Pancreas (tissue), 10 donors: ENCODE data around the gene PCNT. TPM values are rescaled to one million over a fixed set of nuclear protein-coding genes. Genes with fewer than 3 reads are reported as not detected.
A peak's percentile ranks its signal among the peaks of the same experiment; 100 is the strongest.
"Not testable (repeated sequence)": the region's sequence is repeated elsewhere in the genome, so short reads cannot be mapped to it uniquely, and the experiment has no call there.

ENCODE experiments used
- ATAC-seq, 4 donors: fragments of 200-7000 bp; cut with Tn5 transposase; one replicate each; pipeline versions ENCODE4 v1.8.0 to v1.9.1; 2020; ENCODE audit warnings: mild to moderate bottlenecking in 4 of 4, moderate library complexity in 4 of 4
- DNase-seq, 6 donors: peaks; one replicate each; pipeline ENCODE4 v3.0.0-alpha.2; 2020
- FAIRE-seq: peaks from 2 replicates; lab custom pipeline; 2012; peaks lifted over from hg19 to GRCh38; lab: Jason Lieb, UNC
- H3K27ac ChIP-seq, 4 donors: fragments of 200-600 bp; sonication (generic); 1 replicate in 3 of 4; 2 replicates in 1 of 4; pipeline versions ENCODE4 v1.5.0 to v1.8.0; 2020
- H3K27me3 ChIP-seq, 4 donors: fragments of 200-600 bp; one replicate each; pipeline ENCODE4 v1.8.0; 2021
- H3K36me3 ChIP-seq, 3 donors: fragments of 200-600 bp; sonication (generic) in 1 of 3; one replicate each; pipeline versions ENCODE4 v1.5.0 to v1.8.0; 2020 to 2021
- H3K4me1 ChIP-seq, 3 donors: fragments of 200-600 bp; one replicate each; pipeline ENCODE4 v1.8.0; 2021
- H3K4me3 ChIP-seq, 4 donors: fragments of 200-600 bp; sonication (generic) in 2 of 4; one replicate each; pipeline versions ENCODE4 v1.5.0 to v1.8.0; 2020 to 2021
- H3K9me3 ChIP-seq, 4 donors: fragments of 200-600 bp; one replicate each; pipeline ENCODE4 v1.8.0; 2021
- CTCF ChIP-seq, 4 donors: fragments of 200-600 bp; sonication (generic) in 3 of 4; IDR thresholded peaks; one replicate each; pipeline versions ENCODE4 v1.5.0 to v1.8.0; 2021; ENCODE audit warnings: antibody characterized with exemption in 4 of 4
- WGBS, 2 donors: extraction: QIAGEN DNeasy Blood & Tissue Kit; methylation state at CpG; one replicate each; pipeline ENCODE4 v1.1.7; 2013; 5-methylcytosine and 5-hydroxymethylcytosine counted together
- intact Hi-C, 3 donors: fragments of 100-400 bp; cut with DNase I; formaldehyde crosslinking; loops; one replicate each; pipeline versions ENCODE4 v1.11.1 to v1.14.2; 2022
- polyA plus RNA-seq, 2 donors: library from polyadenylated mRNA; stranded (reverse); fragments of 200-250 nt; gene quantifications; one replicate each; pipeline ENCODE4 v1.2.3, GENCODE V29; 2013
- total RNA-seq, 6 donors: library from RNA; stranded (reverse); fragmentation: NEBNext Ultra II Directional in 4 of 6; extraction: Animal tissue kit (Norgen Biotek cat#: 25700) in 4 of 6; gene quantifications; one replicate each; pipeline versions ENCODE4 v1.2.1 to v1.2.4, GENCODE V29; 2021 to 2023
- donor health status: healthy with polysubstance abuse.
- donor health status: DM: no; HTN: no; CAD: no; lungs with moderate emphysema.
- donor health status: DM: no; HTN: no; CAD: no.
- donor health status: control.
- donor health status: control.
- donor health status: Bipolar disorder and iron deficiency.
- donor health status: DM: yes; HTN: yes; CAD: no.
- donor health status: DM: no; HTN: no; CAD: no.
- donor health status: DM: no; HTN: no; CAD: no.
- donor health status: DM: yes; HTN: yes; CAD: no.

PCNT gene
- total and polyA plus RNA-seq, 8 donors = 8.1 to 15.5 (median 12.1) TPM

DNA sequence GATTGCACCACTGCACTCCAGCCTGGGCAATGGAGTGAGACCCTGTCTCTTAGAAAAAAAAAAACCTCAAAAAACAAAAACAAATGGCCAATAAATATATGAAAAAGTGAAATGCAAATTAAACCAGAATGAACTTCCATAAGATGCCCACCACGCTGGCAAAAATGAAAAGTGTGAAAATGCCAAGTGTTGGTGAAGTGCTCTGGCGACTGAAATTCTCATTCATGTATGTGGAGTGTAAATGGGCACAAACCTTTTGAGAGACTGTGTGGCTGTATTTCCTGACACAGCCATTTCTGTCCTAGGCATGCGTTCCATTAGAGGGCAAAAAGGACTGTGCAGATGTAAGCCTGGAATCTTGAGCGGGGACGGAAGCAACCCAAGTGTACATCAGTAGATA, 19.5 kb upstream of the PCNT start:
- 90 to 96% methylated on average over 5 of the region's 5 CpGs for WGBS, 2 donors
- FAIRE-seq (no peak), ATAC-seq (no peak), DNase-seq (no peak)
- Histone ChIP-seq H3K9me3 (no peaks in the 10 kb centered on the region), H3K27me3 (no peaks in the 10 kb centered on the region), H3K4me3 (no peak overlapping the region), H3K4me1 (no peaks in the 10 kb centered on the region), H3K36me3 (no peaks in the 10 kb centered on the region), H3K27ac (no peak overlapping the region)
- intact Hi-C loops = no loop called here
- no peak for TF ChIP-seq CTCF (IDR thresholded peaks at IDR 0.05)

DNA sequence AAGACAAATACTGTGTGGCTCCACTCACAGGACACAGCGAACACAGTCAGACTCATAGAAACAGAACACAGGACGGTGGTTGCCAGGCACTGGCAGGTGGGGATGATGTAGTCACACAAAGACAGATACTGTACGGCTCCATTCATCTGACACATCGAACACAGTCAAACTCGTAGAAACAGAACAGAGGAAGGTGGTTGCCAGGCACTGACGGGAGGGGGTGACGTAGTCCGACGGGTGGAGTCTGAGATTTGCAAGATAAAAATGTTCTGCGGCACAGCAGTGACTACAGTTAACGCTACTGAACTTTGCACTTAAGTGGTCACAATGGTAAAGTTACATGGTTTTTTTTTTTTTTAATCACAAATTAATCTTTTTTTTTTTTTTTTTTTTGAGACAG, 19.0 kb upstream of the PCNT start:
- no peak overlapping the region for H3K27ac ChIP-seq
- H3K9me3 ChIP-seq = no peaks in the 10 kb centered on the region
- FAIRE-seq (no peak), ATAC-seq (peak in 3 of 4 donors; percentile 20 to 91 (median 84)), DNase-seq (no peak)
- H3K36me3 ChIP-seq = no peaks in the 10 kb centered on the region
- no peaks in the 10 kb centered on the region for H3K27me3 ChIP-seq
- WGBS, 2 donors = 92 to 94% methylated on average over 11 of the region's 11 CpGs
- intact Hi-C loops = no loop called here
- TF ChIP-seq CTCF (IDR thresholded peaks at IDR 0.05) = no peak
- H3K4me3 ChIP-seq = no peak overlapping the region
- H3K4me1 ChIP-seq = no peaks in the 10 kb centered on the region

DNA sequence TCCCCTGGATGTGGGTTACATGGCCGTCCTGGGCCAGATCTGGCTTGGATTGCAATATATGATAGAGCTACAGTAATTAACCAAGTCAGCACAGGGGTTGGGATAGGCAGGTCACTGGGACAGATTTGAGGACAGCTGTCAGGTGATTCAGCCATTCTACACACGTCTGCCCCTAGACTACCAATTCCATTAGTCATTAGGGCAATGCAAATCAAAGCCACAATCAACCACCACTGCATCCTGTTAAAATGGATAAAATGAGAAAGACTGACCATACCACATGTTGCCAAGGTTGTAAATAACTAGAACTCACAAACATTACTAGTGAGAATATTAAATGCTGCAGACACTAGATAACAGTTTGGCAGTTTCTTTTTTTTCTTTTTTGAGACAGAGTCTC, 16.3 kb upstream of the PCNT start:
- Histone ChIP-seq H3K4me3 (no peak overlapping the region), H3K27ac (no peak overlapping the region), H3K9me3 (no peaks in the 10 kb centered on the region), H3K4me1 (no peaks in the 10 kb centered on the region), H3K27me3 (no peaks in the 10 kb centered on the region), H3K36me3 (no peaks in the 10 kb centered on the region)
- intact Hi-C loops = no loop called here
- ATAC-seq = no peak
- 78 to 85% methylated on average over 2 of the region's 2 CpGs for WGBS, 2 donors
- no peak for FAIRE-seq
- no peak for DNase-seq
- no peak for TF ChIP-seq CTCF (IDR thresholded peaks at IDR 0.05)

DNA sequence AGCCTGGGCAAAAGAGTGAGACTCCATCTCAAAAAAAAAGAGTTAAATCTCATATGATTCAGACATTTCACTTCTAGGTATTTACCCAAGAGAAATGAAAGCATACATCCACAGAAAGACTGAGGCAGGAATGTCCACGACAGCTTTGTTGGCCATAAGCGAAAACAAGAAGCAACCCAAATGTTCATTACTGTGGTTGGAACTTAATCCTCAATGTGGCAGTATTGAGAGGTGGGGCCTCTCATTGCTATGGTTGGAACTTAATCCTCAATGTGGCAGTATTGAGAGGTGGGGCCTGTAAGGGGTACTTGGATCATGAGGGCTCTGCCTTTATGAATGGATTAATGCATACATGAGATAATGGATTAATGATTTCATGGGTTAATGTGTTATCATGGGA, 15.5 kb upstream of the PCNT start:
- Histone ChIP-seq H3K4me3 (no peak overlapping the region), H3K4me1 (no peaks in the 10 kb centered on the region), H3K9me3 (no peaks in the 10 kb centered on the region), H3K27ac (no peak overlapping the region), H3K36me3 (no peaks in the 10 kb centered on the region), H3K27me3 (no peaks in the 10 kb centered on the region)
- intact Hi-C loops = no loop called here
- DNase-seq (no peak), ATAC-seq (no peak), FAIRE-seq (no peak)
- WGBS, 2 donors = 95 to 96% methylated on average over 2 of the region's 2 CpGs
- no peak for TF ChIP-seq CTCF (IDR thresholded peaks at IDR 0.05)

- FAIRE-seq, H3K4me1 ChIP-seq, H3K9me3 ChIP-seq, H3K27ac ChIP-seq, DNase-seq, intact Hi-C loops, H3K4me3 ChIP-seq, H3K27me3 ChIP-seq, H3K36me3 ChIP-seq, ATAC-seq: not testable (repeated sequence)
- 95 to 98% methylated on average over 8 of the region's 8 CpGs for WGBS, 2 donors
Measured at GRCh38 chr21:46310260-46310659, 13.7 kb upstream of the PCNT start.

GRCh38 chr21:46311568-46311967, 12.4 kb upstream of the PCNT start:
- FAIRE-seq = no peak
- no peaks in the 10 kb centered on the region for H3K36me3 ChIP-seq
- no peak for TF ChIP-seq CTCF (IDR thresholded peaks at IDR 0.05)

More at GRCh38 chr21:46311568-46311967, 12.4 kb upstream of the PCNT start:
- no peak for DNase-seq
- no peak overlapping the region for H3K27ac ChIP-seq
- no peaks in the 10 kb centered on the region for H3K27me3 ChIP-seq
- no peak for ATAC-seq
- intact Hi-C loops = no loop called here
- no peaks in the 10 kb centered on the region for H3K4me1 ChIP-seq
- no peak overlapping the region for H3K4me3 ChIP-seq
- H3K9me3 ChIP-seq = no peaks in the 10 kb centered on the region
